Effector memory CD4-positive, alpha-beta T cell (primary cell): ENCODE results near the gene RHOU.
A peak's percentile ranks its signal among the peaks of the same experiment; 100 is the strongest.
"Not testable (repeated sequence)": the region's sequence is repeated elsewhere in the genome, so short reads cannot be mapped to it uniquely, and the experiment has no call there.

ENCODE experiments used
- DNase-seq, 3 donors: peaks; one replicate each; pipeline ENCODE4 v3.0.0-alpha.2; 2020
- H3K27ac ChIP-seq: 2 replicates; pipeline ENCODE4 v1.7.0; 2013; ENCODE audit warnings: mild to moderate bottlenecking, low read length, moderate library complexity; ENCODE audit not compliant: insufficient read depth, poor library complexity, severe bottlenecking
- H3K27me3 ChIP-seq: replicated peaks from 2 replicates; pipeline ENCODE4 v1.7.0; 2013; ENCODE audit warnings: mild to moderate bottlenecking, low read length; ENCODE audit not compliant: insufficient read depth, control insufficient read depth, poor library complexity, severe bottlenecking
- H3K36me3 ChIP-seq: 2 replicates; pipeline ENCODE4 v1.7.0; 2013; ENCODE audit warnings: mild to moderate bottlenecking, low read length, moderate library complexity; ENCODE audit not compliant: control insufficient read depth, insufficient read depth
- H3K4me1 ChIP-seq: 2 replicates; pipeline ENCODE4 v1.7.0; 2013; ENCODE audit warnings: low read length, mild to moderate bottlenecking; ENCODE audit not compliant: control insufficient read depth, insufficient read depth, poor library complexity, severe bottlenecking
- H3K4me3 ChIP-seq: 2 replicates; pipeline ENCODE4 v1.7.0; 2013; ENCODE audit warnings: low read length, low read depth, mild to moderate bottlenecking; ENCODE audit not compliant: insufficient read depth, poor library complexity, severe bottlenecking
- H3K9me3 ChIP-seq: 2 replicates; pipeline ENCODE4 v1.7.0; 2013; ENCODE audit warnings: mild to moderate bottlenecking, low read length, moderate library complexity; ENCODE audit not compliant: control insufficient read depth
- total RNA-seq, 3 donors: gene quantifications; one replicate each; lab custom pipeline; 2026; lab: John Stamatoyannopoulos, UW

Gene RHOU
- total RNA-seq, result 5.2 to 9.7 (median 9.0) reads per million in 3 donors

DNA sequence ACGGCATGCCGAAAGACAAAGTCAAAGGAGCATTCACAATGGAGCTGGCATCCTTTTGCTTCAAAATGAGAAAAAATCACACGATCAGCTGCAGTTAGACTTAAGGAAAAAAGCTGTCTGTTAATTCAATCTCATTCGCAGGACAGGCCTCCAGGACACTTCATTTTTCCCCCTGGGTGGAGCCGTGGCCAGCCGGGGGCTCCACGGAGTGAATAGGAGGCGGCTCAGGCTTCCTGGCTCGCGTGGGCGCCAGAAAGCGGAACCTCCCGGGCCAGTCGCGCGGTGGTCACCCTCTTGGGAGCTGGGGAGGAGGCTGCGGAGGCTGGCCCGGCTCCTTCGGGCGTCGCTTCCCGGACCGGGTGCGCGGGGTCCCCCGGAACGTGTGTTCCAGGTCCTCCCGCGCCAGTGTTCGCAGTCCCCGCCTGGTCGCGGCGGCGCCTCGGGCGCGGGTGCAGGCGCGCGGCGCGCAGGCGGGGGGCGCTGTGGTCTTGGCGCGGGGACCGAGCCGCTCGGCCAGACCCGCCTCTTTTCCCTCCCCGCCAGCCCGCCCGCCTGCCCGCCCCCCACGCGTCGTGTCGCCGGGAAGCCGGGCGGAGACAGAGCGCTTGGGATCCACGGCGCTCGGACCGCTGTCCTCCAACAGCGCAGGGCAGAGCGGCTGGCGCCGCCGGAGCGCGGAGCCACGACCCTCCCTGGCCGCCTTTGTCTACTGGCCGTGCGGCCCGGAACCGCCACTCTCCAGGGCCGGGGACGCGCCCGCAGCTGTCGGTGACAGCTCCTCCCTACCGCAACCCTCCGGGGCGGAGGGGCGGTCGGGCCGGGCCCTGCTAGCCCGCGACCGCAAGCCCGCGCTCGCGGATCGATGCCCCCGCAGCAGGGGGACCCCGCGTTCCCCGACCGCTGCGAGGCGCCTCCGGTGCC, at the start of gene RHOU:
TSS of gene RHOU (plus strand) at position 599 of the 921 bp plus-strand sequence. CDS start at position 863, 264 bp downstream.
- Histone ChIP-seq H3K4me1 (peaks cover 4% of the 10 kb centered on the region), H3K9me3 (no peaks in the 10 kb centered on the region), H3K27ac (no peak within 1 kb of the TSS), H3K27me3 (no peaks in the 10 kb centered on the region), H3K4me3 (peak within 1 kb of the TSS; percentile 75), H3K36me3 (no peaks in the 10 kb centered on the region)
- DNase-seq, result peak; percentile 36 to 49 (median 47)

DNA sequence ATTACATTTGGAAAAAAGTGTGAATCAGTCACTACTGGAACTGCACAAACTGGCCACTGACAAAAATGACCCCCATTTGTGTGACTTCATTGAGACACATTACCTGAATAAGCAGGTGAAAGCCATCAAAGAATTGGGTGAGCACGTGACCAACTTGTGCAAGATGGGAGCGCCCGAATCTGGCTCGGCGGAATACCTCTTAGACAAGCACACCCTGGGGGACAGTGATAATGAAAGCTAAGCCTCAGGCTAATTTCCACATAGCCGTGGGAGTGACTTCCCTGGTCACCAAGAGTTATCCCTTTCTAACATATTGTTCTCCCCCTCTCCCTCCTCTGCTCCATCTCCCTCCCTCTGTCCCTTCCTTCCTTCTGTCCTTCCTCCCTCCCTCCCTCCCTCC, 47.7 kb upstream of the RHOU start:
- Histone ChIP-seq H3K4me3 (no peak overlapping the region), H3K27ac (no peak overlapping the region), H3K36me3 (no peaks in the 10 kb centered on the region), H3K27me3 (no peaks in the 10 kb centered on the region), H3K4me1 (no peaks in the 10 kb centered on the region), H3K9me3 (no peaks in the 10 kb centered on the region)
- no peak for DNase-seq

DNA sequence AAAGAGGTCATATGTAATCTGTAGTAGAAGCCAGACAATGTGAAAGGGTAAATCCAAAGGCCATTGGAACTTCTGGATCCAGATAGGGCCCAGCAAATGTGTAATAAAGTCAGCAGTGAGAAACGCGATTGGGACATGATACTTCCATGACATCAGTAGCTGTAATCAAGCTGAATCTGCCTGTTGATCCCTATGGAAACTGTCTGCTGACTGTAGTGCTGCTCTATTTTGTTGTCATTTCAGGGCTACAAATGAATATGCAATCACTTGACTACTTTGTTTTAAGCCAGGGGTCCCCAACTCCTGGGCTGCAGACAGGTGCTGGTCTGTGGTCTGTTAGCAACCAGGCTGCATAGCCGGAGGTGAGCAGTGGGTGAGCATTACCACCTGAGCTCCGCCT, 46.0 kb upstream of the RHOU start:
- Histone ChIP-seq H3K36me3 (no peaks in the 10 kb centered on the region), H3K9me3 (no peaks in the 10 kb centered on the region), H3K27ac (no peak overlapping the region), H3K4me1 (no peaks in the 10 kb centered on the region), H3K27me3 (no peaks in the 10 kb centered on the region), H3K4me3 (no peak overlapping the region)
- DNase-seq, result no peak

DNA sequence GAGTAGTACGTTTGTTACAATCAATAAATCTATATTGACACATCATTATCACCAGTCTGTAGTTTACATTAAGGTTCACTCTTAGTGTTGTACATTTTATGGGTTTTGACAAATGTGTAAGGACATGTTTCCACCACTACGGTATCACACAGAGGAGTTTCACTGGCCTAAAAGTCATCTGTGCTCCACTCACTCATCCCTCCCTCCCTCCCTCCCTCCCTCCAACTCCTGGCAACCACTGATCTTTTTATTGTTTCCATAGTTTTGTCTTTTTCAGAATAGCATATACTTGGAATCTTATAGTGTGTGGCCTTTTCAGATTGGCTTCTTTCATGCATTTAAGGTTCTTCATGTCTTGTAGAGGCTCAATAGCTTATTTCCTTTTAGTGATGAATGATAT, 44.1 kb upstream of the RHOU start:
- Histone ChIP-seq H3K36me3 (no peaks in the 10 kb centered on the region), H3K4me3 (no peak overlapping the region), H3K27ac (no peak overlapping the region), H3K9me3 (no peaks in the 10 kb centered on the region), H3K4me1 (peaks cover 4% of the 10 kb centered on the region), H3K27me3 (no peaks in the 10 kb centered on the region)
- no peak for DNase-seq

DNA sequence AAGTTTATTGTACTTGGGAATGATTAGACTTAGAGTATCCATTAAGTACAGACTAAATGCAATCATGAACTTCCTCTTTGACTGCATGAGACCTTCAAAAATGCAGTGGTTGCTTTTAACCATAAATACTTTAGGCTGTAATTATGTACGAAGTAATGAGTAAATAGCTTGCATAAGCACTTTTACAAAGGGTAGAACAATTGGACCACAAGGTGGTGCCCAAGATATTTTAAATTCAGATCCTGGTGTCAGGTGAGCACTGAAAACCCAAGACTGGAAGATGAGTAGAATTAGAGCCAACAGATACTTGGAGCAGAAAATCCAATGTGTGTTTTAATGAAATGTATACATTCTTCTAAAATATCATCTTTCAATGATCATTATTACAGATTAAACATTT, 43.4 kb upstream of the RHOU start:
- Histone ChIP-seq H3K4me1 (peaks cover 4% of the 10 kb centered on the region), H3K27ac (no peak overlapping the region), H3K4me3 (no peak overlapping the region), H3K27me3 (no peaks in the 10 kb centered on the region), H3K9me3 (no peaks in the 10 kb centered on the region), H3K36me3 (no peaks in the 10 kb centered on the region)
- peak in 1 of 3 donors; percentile 14 for DNase-seq

DNA sequence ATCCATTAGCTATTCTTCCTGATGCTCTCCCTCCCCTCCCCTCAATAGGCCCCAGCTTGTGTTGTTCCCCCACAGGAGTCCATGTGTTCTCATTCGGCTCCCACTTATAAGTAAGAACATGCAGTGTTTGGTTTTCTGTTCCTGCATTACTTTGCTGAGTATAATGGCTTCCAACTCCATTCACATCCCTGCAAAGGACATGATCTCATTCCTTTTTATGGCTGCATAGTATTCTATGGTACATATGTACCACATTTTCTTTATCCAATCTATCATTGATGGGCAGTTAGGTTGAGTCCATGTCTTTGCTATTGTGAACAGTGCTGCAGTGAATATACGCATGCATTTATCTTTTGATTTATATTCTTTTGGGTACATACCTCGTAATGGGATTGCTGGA, 40.8 kb upstream of the RHOU start:
- not testable (repeated sequence) for H3K27ac ChIP-seq, H3K36me3 ChIP-seq, H3K27me3 ChIP-seq, H3K9me3 ChIP-seq, H3K4me1 ChIP-seq, H3K4me3 ChIP-seq, DNase-seq

DNA sequence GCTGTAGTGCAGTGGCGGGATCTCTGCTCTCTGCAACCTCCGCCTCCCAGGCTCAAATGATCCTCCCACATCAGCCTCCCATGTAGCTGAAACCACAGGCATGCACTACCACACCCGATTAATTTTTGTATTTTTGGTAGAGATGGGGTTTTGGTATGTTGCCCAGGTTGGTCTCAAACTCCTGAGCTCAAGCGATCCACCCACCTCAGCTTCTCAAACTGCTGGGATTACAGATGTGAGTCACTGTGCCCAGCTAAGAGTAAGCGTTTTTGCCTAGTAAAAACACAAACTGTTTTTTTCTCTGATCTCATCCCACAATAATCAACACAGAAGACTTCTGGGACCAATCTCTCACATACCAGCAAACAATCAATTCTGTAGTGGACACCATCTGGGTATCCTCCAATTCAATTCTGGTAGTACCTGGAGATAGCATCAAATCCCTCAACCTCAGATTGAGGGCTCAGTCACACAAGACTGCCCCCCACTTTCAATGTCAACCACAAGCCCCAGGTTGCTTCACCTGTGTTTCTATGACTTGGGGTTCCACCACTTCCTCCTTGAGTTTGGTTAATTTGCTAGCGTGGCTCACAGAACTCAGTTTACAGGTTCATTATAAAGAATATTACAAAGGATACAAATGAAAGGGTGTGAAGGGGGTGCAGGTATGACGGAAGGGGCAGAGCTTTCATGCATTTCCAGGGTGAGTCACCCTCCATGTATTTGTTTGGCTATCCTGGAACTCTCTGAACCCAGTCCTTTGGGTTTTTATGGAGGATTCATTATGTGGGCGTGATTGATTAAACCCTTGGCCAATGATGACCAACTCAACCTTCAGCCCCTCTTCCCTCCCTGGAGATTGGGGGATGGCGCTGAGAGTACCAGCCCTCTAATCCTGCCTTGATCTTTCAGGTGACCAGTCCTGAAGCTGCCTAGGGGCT, 40.0 kb upstream of the RHOU start:
- no peaks in the 10 kb centered on the region for H3K27me3 ChIP-seq
- no peaks in the 10 kb centered on the region for H3K36me3 ChIP-seq
- no peak overlapping the region for H3K4me3 ChIP-seq
- no peak for DNase-seq
- no peak overlapping the region for H3K27ac ChIP-seq
- H3K4me1 ChIP-seq, result peaks cover 4% of the 10 kb centered on the region
- no peaks in the 10 kb centered on the region for H3K9me3 ChIP-seq

DNA sequence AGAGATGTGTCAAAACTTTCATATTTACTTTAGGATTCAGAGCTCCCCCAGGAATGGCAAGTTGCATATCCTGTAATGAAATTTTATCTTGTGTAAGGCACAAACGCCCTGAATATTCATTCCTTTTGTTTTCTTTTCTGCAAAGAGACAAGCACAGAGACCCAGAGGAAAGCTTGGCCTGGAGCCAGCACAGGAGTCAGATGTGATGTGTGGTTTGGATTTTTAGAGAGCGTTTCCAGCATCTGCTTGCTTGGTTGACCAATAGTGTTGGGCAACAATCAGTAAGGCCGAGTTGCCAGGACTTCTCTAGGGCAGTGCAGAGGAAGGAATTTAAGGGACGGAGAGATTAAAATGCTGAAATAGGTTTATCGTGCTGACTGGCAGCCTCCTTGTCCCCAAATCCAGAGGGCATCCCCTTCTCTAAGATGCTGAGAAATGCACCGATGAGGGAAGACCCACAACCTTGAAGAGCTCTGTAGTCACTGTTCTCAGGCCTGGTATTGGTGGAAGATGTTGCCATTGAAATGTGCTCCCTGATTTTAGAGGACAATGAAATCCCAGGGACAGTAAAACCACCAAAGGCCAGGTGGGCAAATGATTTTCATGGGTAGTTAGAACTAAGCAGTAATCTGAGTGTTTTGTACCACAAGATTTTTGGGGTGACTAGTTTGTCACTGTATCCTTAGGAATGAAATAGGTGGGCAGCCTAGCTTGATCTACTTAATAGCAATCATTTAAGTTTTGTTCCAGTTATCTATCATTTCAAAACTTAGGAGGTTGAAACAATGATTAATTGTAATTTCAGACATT, 37.9 kb upstream of the RHOU start:
- H3K27me3 ChIP-seq, result no peaks in the 10 kb centered on the region
- H3K27ac ChIP-seq, result no peak overlapping the region
- H3K4me1 ChIP-seq, result peaks cover 4% of the 10 kb centered on the region
- H3K36me3 ChIP-seq, result no peaks in the 10 kb centered on the region
- no peaks in the 10 kb centered on the region for H3K9me3 ChIP-seq
- no peak for DNase-seq
- no peak overlapping the region for H3K4me3 ChIP-seq

DNA sequence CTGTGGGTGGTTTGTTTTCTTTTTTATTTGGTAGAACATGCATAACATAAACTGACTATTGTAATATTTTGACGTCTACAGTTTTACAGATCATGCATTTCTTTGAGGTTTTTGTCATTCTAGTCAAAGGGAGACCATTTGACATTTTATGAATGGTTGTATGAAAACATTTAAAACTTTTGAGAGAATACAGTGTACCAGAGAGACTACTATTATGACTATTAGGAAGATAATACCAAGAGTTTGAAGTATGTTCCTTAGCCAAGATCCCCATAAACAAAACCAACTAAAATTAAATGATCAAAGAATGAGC, 37.3 kb upstream of the RHOU start:
- DNase-seq, result no peak
- H3K4me1 ChIP-seq, result peaks cover 4% of the 10 kb centered on the region
- no peaks in the 10 kb centered on the region for H3K27me3 ChIP-seq
- H3K9me3 ChIP-seq, result no peaks in the 10 kb centered on the region
- H3K4me3 ChIP-seq, result no peak overlapping the region
- H3K27ac ChIP-seq, result no peak overlapping the region
- no peaks in the 10 kb centered on the region for H3K36me3 ChIP-seq
